Thymus (tissue), 11 donors: ENCODE results near the gene PSME3. TPM values are rescaled to one million over a fixed set of nuclear protein-coding genes. Genes with fewer than 3 reads are reported as not detected.
"Not testable (repeated sequence)": the region's sequence is repeated elsewhere in the genome, so short reads cannot be mapped to it uniquely, and the experiment has no call there.

Experiments used
- DNase-seq, 9 donors: peaks; one replicate each; pipeline ENCODE4 v3.0.0-alpha.2; 2013; ENCODE audit warnings: low spot score in 9 of 9, low read depth in 6 of 9, missing footprints in 1 of 9
- H3K27ac ChIP-seq, 2 donors: one replicate each; pipeline ENCODE4 v1.5.1; 2013; ENCODE audit warnings: control low read depth in 1 of 2, low read depth in 1 of 2, low read length in 1 of 2, mild to moderate bottlenecking in 1 of 2, moderate library complexity in 1 of 2
- H3K27me3 ChIP-seq, 2 donors: one replicate each; pipeline ENCODE4 v1.5.1; 2013; ENCODE audit warnings: low read length in 1 of 2; ENCODE audit not compliant: control insufficient read depth in 2 of 2, insufficient read depth in 1 of 2
- H3K36me3 ChIP-seq, 2 donors: one replicate each; pipeline ENCODE4 v1.5.1; 2013; ENCODE audit warnings: low read length in 1 of 2, mild to moderate bottlenecking in 1 of 2, moderate library complexity in 1 of 2; ENCODE audit not compliant: control insufficient read depth in 2 of 2, insufficient read depth in 2 of 2
- H3K4me1 ChIP-seq, 2 donors: one replicate each; pipeline ENCODE4 v1.5.1; 2013; ENCODE audit warnings: low read length in 2 of 2; ENCODE audit not compliant: control insufficient read depth in 2 of 2, insufficient read depth in 2 of 2
- H3K4me3 ChIP-seq, 2 donors: one replicate each; pipeline ENCODE4 v1.5.1; 2013; ENCODE audit warnings: low read length in 2 of 2, control low read depth in 1 of 2, mild to moderate bottlenecking in 1 of 2
- H3K9me3 ChIP-seq, 2 donors: one replicate each; pipeline ENCODE4 v1.5.1; 2013; ENCODE audit warnings: low read length in 1 of 2, mild to moderate bottlenecking in 1 of 2; ENCODE audit not compliant: control insufficient read depth in 2 of 2, insufficient read depth in 1 of 2
- WGBS: extraction: QIAGEN DNeasy Blood & Tissue Kit; methylation state at CpG from one replicate; pipeline ENCODE4 v1.1.7; 2013; 5-methylcytosine and 5-hydroxymethylcytosine counted together
- polyA plus RNA-seq: library from polyadenylated mRNA; stranded (reverse); fragments of 200-250 nt; gene quantifications from one replicate; pipeline ENCODE4 v1.2.3, GENCODE V29; 2013
- total RNA-seq: library from RNA; stranded (reverse); fragments of 120-200 nt; gene quantifications from one replicate; pipeline ENCODE4 v1.2.4, GENCODE V29; 2013
- donor health status: healthy.

PSME3 gene
- total and polyA plus RNA-seq, 2 donors: 35.0 to 43.9 TPM

- peaks cover 0 to 8% of the 10 kb centered on the region in 2 donors for H3K4me1 ChIP-seq
- H3K27me3 ChIP-seq: peaks cover 0 to 4% of the 10 kb centered on the region in 2 donors
- no peaks in the 10 kb centered on the region for H3K36me3 ChIP-seq
- WGBS: 83% methylated on average over 4 of the region's 4 CpGs
- H3K27ac ChIP-seq: no peak overlapping the region
- no peak overlapping the region for H3K4me3 ChIP-seq
- no peaks in the 10 kb centered on the region for H3K9me3 ChIP-seq
- DNase-seq: no peak
Observed at GRCh38 chr17:42853004-42853403, 19.8 kb downstream of the PSME3 start.

GRCh38 chr17:42853597-42853967, 20.4 kb downstream of the PSME3 start:
- DNase-seq: no peak
- H3K4me1 ChIP-seq: peaks cover 0 to 8% of the 10 kb centered on the region in 2 donors
- no peak overlapping the region for H3K4me3 ChIP-seq
- no peaks in the 10 kb centered on the region for H3K9me3 ChIP-seq
- WGBS: 88% methylated on average over 5 of the region's 5 CpGs
- no peaks in the 10 kb centered on the region for H3K36me3 ChIP-seq
- peaks cover 0 to 4% of the 10 kb centered on the region in 2 donors for H3K27me3 ChIP-seq
- no peak overlapping the region for H3K27ac ChIP-seq

- peaks cover 0 to under 1% of the 10 kb centered on the region in 2 donors for H3K27me3 ChIP-seq
- H3K36me3 ChIP-seq: no peaks in the 10 kb centered on the region
- no peaks in the 10 kb centered on the region for H3K9me3 ChIP-seq
- H3K27ac ChIP-seq: no peak overlapping the region
- no peak overlapping the region for H3K4me3 ChIP-seq
- WGBS: 91% methylated on average over 15 of the region's 15 CpGs
- peaks cover 0 to 8% of the 10 kb centered on the region in 2 donors for H3K4me1 ChIP-seq
- DNase-seq: no peak
Observed at GRCh38 chr17:42853968-42854790, 21.0 kb downstream of the PSME3 start.

GRCh38 chr17:42855048-42855596, 21.9 kb downstream of the PSME3 start:
- H3K4me1 ChIP-seq: peaks cover 0 to 8% of the 10 kb centered on the region in 2 donors
- no peak overlapping the region for H3K4me3 ChIP-seq
- H3K27me3 ChIP-seq: no peaks in the 10 kb centered on the region
- 89% methylated on average over 8 of the region's 8 CpGs for whole genome bisulfite sequencing
- no peak overlapping the region for H3K27ac ChIP-seq
- no peaks in the 10 kb centered on the region for H3K36me3 ChIP-seq
- DNase-seq: no peak
- H3K9me3 ChIP-seq: no peaks in the 10 kb centered on the region

- not testable (repeated sequence) for H3K27me3 ChIP-seq, H3K36me3 ChIP-seq, H3K27ac ChIP-seq, H3K4me3 ChIP-seq, DNase-seq, H3K4me1 ChIP-seq, H3K9me3 ChIP-seq
- WGBS: 96% methylated on average over 7 of the region's 8 CpGs
Observed at GRCh38 chr17:42856093-42856492, 22.9 kb downstream of the PSME3 start.

- WGBS: 98% methylated on average over 6 of the region's 8 CpGs
- not testable (repeated sequence) for DNase-seq
Observed at GRCh38 chr17:42856516-42856915, 23.3 kb downstream of the PSME3 start.

GRCh38 chr17:42857389-42857788, 24.2 kb downstream of the PSME3 start:
- H3K36me3 ChIP-seq: no peaks in the 10 kb centered on the region
- no peak overlapping the region for H3K4me3 ChIP-seq
- no peak overlapping the region for H3K27ac ChIP-seq
- H3K9me3 ChIP-seq: no peaks in the 10 kb centered on the region
- no peak for DNase-seq
- WGBS: 100% methylated on average over 1 of the region's 1 CpG
- no peaks in the 10 kb centered on the region for H3K27me3 ChIP-seq
- H3K4me1 ChIP-seq: peaks cover 0 to 8% of the 10 kb centered on the region in 2 donors

More at GRCh38 chr17:42856516-42856915, 23.3 kb downstream of the PSME3 start:
- H3K4me1 ChIP-seq, H3K27ac ChIP-seq, H3K4me3 ChIP-seq, H3K36me3 ChIP-seq, H3K9me3 ChIP-seq, H3K27me3 ChIP-seq: not testable (repeated sequence)

- no peak for DNase-seq
- no peak overlapping the region for H3K4me3 ChIP-seq
- no peak overlapping the region for H3K27ac ChIP-seq
- H3K4me1 ChIP-seq: peaks cover 0 to 4% of the 10 kb centered on the region in 2 donors
- H3K9me3 ChIP-seq: peaks cover 0 to 1% of the 10 kb centered on the region in 2 donors
- no peaks in the 10 kb centered on the region for H3K36me3 ChIP-seq
- H3K27me3 ChIP-seq: peaks cover 0 to 2% of the 10 kb centered on the region in 2 donors
- WGBS: 94% methylated on average over 7 of the region's 7 CpGs
Observed at GRCh38 chr17:42865638-42866094, 32.5 kb downstream of the PSME3 start.

GRCh38 chr17:42866216-42866615, 33.0 kb downstream of the PSME3 start:
- Histone ChIP-seq H3K27me3 (peaks cover 0 to 2% of the 10 kb centered on the region in 2 donors), H3K9me3 (peaks cover 0 to 7% of the 10 kb centered on the region in 2 donors), H3K27ac (no peak overlapping the region), H3K36me3 (no peaks in the 10 kb centered on the region), H3K4me3 (no peak overlapping the region), H3K4me1 (peaks cover 0 to 4% of the 10 kb centered on the region in 2 donors)
- DNase-seq: no peak
- 96% methylated on average over 4 of the region's 4 CpGs for WGBS
